Kidney (tissue), 14 donors: Measurements from ENCODE around the gene PPP6R1. TPM values are rescaled to one million over a fixed set of nuclear protein-coding genes. Genes with fewer than 3 reads are reported as not detected.

Experiments used
- DNase-seq, 5 donors: peaks; one replicate each; pipeline ENCODE4 v3.0.0-alpha.2; 2013 to 2020
- FAIRE-seq: peaks from 2 replicates; lab custom pipeline; 2012; peaks lifted over from hg19 to GRCh38; lab: Jason Lieb, UNC
- H3K27ac ChIP-seq, 2 donors: one replicate each; pipeline ENCODE4 v1.7.0; 2013; ENCODE audit warnings: low read depth in 2 of 2, low read length in 2 of 2, inconsistent platforms in 1 of 2
- H3K27me3 ChIP-seq: one replicate; pipeline ENCODE4 v1.7.1; 2013; ENCODE audit warnings: low read length, inconsistent platforms; ENCODE audit not compliant: control insufficient read depth, insufficient read depth
- H3K36me3 ChIP-seq, 3 donors: one replicate each; pipeline versions ENCODE4 v1.7.0 to v1.7.1; 2013; ENCODE audit warnings: low read length in 3 of 3, control low read depth in 1 of 3, inconsistent platforms in 1 of 3; ENCODE audit not compliant: insufficient read depth in 3 of 3, control insufficient read depth in 2 of 3
- H3K4me1 ChIP-seq, 3 donors: one replicate each; pipeline versions ENCODE4 v1.7.0 to v1.7.1; 2013; ENCODE audit warnings: low read length in 3 of 3, inconsistent platforms in 1 of 3, low read depth in 1 of 3; ENCODE audit not compliant: control insufficient read depth in 2 of 3, insufficient read depth in 2 of 3
- H3K4me3 ChIP-seq, 3 donors: one replicate each; pipeline versions ENCODE4 v1.7.0 to v1.8.1; 2013; ENCODE audit warnings: low read length in 3 of 3, control low read depth in 1 of 3, inconsistent platforms in 1 of 3
- H3K9ac ChIP-seq, 3 donors: one replicate each; pipeline versions ENCODE4 v1.7.0 to v1.7.1; 2013; ENCODE audit warnings: low read length in 3 of 3, control low read depth in 1 of 3, inconsistent platforms in 1 of 3
- H3K9me3 ChIP-seq, 3 donors: one replicate each; pipeline versions ENCODE4 v1.7.0 to v1.7.1; 2013; ENCODE audit warnings: low read length in 3 of 3, control low read depth in 1 of 3, inconsistent platforms in 1 of 3; ENCODE audit not compliant: control insufficient read depth in 2 of 3, insufficient read depth in 1 of 3
- intact Hi-C: fragments of 100-400 bp; cut with DNase I; formaldehyde crosslinking; loops from one replicate; pipeline ENCODE4 v1.11.1; 2022
- polyA plus RNA-seq: library from polyadenylated mRNA; stranded (reverse); fragments of 350-450 nt; fragmentation: Illumina TruSeq; extraction: RNeasy Lipid Tissue Mini Kit (QIAGEN cat#74804); gene quantifications from one replicate; pipeline ENCODE4 v1.2.3, GENCODE V29; 2014; ENCODE audit warnings: low read depth, low replicate concordance; ENCODE audit not compliant: insufficient read depth
- total RNA-seq: library from RNA; stranded (reverse); fragmentation: NEBNext Ultra II Directional; extraction: Animal tissue kit (Norgen Biotek cat#: 25700); gene quantifications from one replicate; pipeline ENCODE4 v1.2.1, GENCODE V29; 2021
- TF ChIP-seq, protein P1 (sequence below): IDR thresholded peaks from 3 replicates; pipeline ENCODE4 v1.5.1; 2012; ENCODE audit warnings: mild to moderate bottlenecking, moderate library complexity, borderline replicate concordance; ENCODE audit not compliant: insufficient read depth; ENCODE audit errors: extremely low read depth
- donor health status: control.
- donor health status: control.
- donor health status: control.
- donor health status: control.
- donor health status: control.
- donor health status: DM: yes; HTN: yes; CAD: no.
- donor health status: Normal renal cell carcinoma (clear cell type).

The PPP6R1 gene
- total and polyA plus RNA-seq, 2 donors from 2014 or later = 30.6 to 61.6 TPM

DNA sequence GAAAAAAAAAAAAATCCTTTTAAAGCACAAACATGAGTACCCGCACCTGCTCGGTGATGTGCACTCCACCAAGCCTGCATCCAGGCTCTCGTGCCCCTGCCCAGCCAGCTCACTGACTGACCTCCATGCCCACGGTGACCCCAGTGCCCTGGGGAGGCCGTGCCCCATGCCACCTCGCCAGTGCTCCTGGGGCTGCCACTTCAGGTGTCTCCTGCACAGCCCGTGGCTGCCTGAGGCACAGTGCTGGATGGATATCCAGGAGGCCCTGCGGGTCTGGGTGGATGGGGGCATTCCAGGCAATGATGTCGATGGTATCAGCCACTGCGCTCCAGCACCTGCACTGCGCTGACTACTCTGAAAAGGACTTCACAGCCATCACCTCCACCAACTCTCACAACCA is 9.0 kb downstream of the PPP6R1 start:
- intact Hi-C loops = no loop called here
- FAIRE-seq (no peak), DNase-seq (no peak)
- TF ChIP-seq, protein P1, sequence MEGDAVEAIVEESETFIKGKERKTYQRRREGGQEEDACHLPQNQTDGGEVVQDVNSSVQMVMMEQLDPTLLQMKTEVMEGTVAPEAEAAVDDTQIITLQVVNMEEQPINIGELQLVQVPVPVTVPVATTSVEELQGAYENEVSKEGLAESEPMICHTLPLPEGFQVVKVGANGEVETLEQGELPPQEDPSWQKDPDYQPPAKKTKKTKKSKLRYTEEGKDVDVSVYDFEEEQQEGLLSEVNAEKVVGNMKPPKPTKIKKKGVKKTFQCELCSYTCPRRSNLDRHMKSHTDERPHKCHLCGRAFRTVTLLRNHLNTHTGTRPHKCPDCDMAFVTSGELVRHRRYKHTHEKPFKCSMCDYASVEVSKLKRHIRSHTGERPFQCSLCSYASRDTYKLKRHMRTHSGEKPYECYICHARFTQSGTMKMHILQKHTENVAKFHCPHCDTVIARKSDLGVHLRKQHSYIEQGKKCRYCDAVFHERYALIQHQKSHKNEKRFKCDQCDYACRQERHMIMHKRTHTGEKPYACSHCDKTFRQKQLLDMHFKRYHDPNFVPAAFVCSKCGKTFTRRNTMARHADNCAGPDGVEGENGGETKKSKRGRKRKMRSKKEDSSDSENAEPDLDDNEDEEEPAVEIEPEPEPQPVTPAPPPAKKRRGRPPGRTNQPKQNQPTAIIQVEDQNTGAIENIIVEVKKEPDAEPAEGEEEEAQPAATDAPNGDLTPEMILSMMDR = no peak
- Histone ChIP-seq H3K27ac (no peak overlapping the region), H3K4me3 (no peak overlapping the region), H3K36me3 (peaks cover 0 to 10% (median 8%) of the 10 kb centered on the region in 3 donors), H3K27me3 (no peaks in the 10 kb centered on the region), H3K9me3 (no peaks in the 10 kb centered on the region), H3K4me1 (peaks cover 0 to 6% (median 0%) of the 10 kb centered on the region in 3 donors), H3K9ac (no peak overlapping the region)

DNA sequence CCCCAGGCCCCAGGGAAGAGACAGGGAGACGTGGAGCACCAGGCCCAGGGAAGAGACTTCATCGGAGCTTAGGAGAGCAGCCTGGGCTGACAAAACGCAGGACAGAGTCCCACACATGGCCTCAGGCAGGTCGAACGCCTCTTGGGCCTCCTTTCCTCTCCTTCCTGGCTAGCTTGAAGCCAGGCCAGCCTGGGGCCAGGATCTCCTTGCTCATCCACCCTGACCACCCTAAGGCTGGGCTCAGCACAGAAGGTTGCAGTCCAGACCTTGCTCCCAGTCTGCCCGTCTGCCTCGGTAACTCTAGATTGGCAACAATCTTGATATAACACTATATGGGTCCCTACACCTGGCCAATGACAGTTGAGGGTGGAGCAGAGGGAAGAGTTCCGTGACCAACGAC is 10.1 kb downstream of the PPP6R1 start:
- no peaks in the 10 kb centered on the region for H3K9me3 ChIP-seq
- H3K9ac ChIP-seq = no peak overlapping the region
- H3K27me3 ChIP-seq = no peaks in the 10 kb centered on the region
- H3K27ac ChIP-seq = no peak overlapping the region
- DNase-seq (no peak), FAIRE-seq (no peak)
- intact Hi-C loops = no loop called here
- peaks cover 0 to 4% (median 0%) of the 10 kb centered on the region in 3 donors for H3K4me1 ChIP-seq
- no peak overlapping the region for H3K4me3 ChIP-seq
- H3K36me3 ChIP-seq = peaks cover 0 to 18% (median 18%) of the 10 kb centered on the region in 3 donors
- TF ChIP-seq, protein P1 = no peak

DNA sequence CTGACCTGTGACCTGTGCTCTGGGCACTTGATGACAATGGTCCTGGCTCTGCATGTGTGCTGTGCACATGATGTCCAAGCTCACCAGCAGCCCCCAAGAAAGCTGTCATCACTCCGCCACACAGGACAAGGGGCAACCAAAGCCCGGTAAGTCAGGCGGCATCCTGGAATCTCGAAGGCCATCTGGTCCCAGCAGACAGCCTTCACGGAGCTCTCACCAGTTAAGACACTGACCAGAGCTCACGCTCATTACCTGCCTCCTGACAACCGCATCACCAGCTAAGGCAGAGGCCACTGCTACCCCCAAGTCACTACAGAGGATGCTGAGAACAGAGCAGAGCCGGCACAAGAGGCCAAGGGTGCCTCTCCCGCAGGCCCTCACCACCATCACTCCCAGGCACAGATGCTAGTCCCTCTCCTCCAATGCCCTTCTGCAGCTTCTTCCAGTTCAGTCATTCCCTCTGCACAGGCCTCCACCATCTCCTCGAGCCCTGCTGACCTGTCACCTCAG is 10.6 kb downstream of the PPP6R1 start:
- peaks cover 0 to 23% (median 20%) of the 10 kb centered on the region in 3 donors for H3K36me3 ChIP-seq
- no peak overlapping the region for H3K27ac ChIP-seq
- intact Hi-C loops = no loop called here
- TF ChIP-seq, protein P1 = no peak
- H3K27me3 ChIP-seq = no peaks in the 10 kb centered on the region
- DNase-seq (no peak), FAIRE-seq (no peak)
- H3K9ac ChIP-seq = no peak overlapping the region
- H3K4me3 ChIP-seq = no peak overlapping the region
- H3K4me1 ChIP-seq = peaks cover 0 to 4% (median 0%) of the 10 kb centered on the region in 3 donors
- no peaks in the 10 kb centered on the region for H3K9me3 ChIP-seq
